ENCODE measurements around the gene PRKACB. TPM values are rescaled to one million over a fixed set of nuclear protein-coding genes. Genes with fewer than 3 reads are reported as not detected.

PRKACB gene
- total RNA-seq, 2 experiments from 2014 or later: 16.6 to 38.5 TPM

GRCh38 chr1:84236256-84236655, 92.2 kb downstream of the PRKACB start:
- BruUV-seq (replicated peaks): no TSS peak
- ChIA-PET POLR2A (interaction anchor here (0.7 to 1.6 kb wide), 2 partner anchors 34 to 139 kb away, joined by 3 to 4 read pairs; no protein-coding TSS in a partner anchor), CTCF (ENCODE audit: unreplicated experiment) (no interaction called here)
- no peak for DNase-seq (ENCODE audit: low spot score)
- no peak overlapping the region for H2AFZ ChIP-seq (ENCODE audit: low read length)
- no peaks in the 10 kb centered on the region for H4K20me1 ChIP-seq (ENCODE audit: insufficient read depth, low read length)
- no peak overlapping the region for H3K4me2 ChIP-seq (ENCODE audit: low read length)
- no peak overlapping the region for H3K4me3 ChIP-seq (ENCODE audit: low read depth, low read length, poor library complexity, severe bottlenecking)
- no peaks in the 10 kb centered on the region for H3K9me3 ChIP-seq (ENCODE audit: low read length)
- intact Hi-C loops (cut with micrococcal nuclease; ENCODE audit: unreplicated experiment): no loop called here
- TF ChIP-seq CTCF (conservative IDR thresholded peaks at IDR 0.05; ENCODE audit: low read length) (no peak), EZH2phosphoT487 (IDR thresholded peaks at IDR 0.05; ENCODE audit: borderline replicate concordance, low read depth, low read length) (no peak)
- peaks cover 9% of the 10 kb centered on the region for H3K4me1 ChIP-seq (ENCODE audit: insufficient read depth, low read length, poor library complexity, severe bottlenecking)
- H3K79me2 ChIP-seq (ENCODE audit: insufficient read depth, low read depth, low read length): no peaks in the 10 kb centered on the region
- no peaks in the 10 kb centered on the region for H3K9me2 ChIP-seq (ENCODE audit: insufficient read depth, low read length)
- H3K36me3 ChIP-seq (ENCODE audit: insufficient read depth, low read length): peaks cover 36% of the 10 kb centered on the region
- no peak overlapping the region for H3K27ac ChIP-seq (ENCODE audit: low read depth, low read length, poor library complexity, severe bottlenecking)

GRCh38 chr1:84242641-84243040, 98.6 kb downstream of the PRKACB start:
- no peaks in the 10 kb centered on the region for H3K9me2 ChIP-seq (ENCODE audit: insufficient read depth, low read length)
- no peak overlapping the region for H3K4me2 ChIP-seq (ENCODE audit: low read length)
- ChIA-PET POLR2A (no interaction called here), CTCF (ENCODE audit: unreplicated experiment) (no interaction called here)
- H4K20me1 ChIP-seq (ENCODE audit: insufficient read depth, low read length): no peaks in the 10 kb centered on the region
- H3K27ac ChIP-seq (ENCODE audit: low read depth, low read length, poor library complexity, severe bottlenecking): no peak overlapping the region
- BruUV-seq (replicated peaks): no TSS peak
- no peak overlapping the region for H3K4me3 ChIP-seq (ENCODE audit: low read depth, low read length, poor library complexity, severe bottlenecking)
- no peak overlapping the region for H2AFZ ChIP-seq (ENCODE audit: low read length)
- intact Hi-C loops (cut with micrococcal nuclease; ENCODE audit: unreplicated experiment): no loop called here
- no peaks in the 10 kb centered on the region for H3K79me2 ChIP-seq (ENCODE audit: insufficient read depth, low read depth, low read length)
- H3K4me1 ChIP-seq (ENCODE audit: insufficient read depth, low read length, poor library complexity, severe bottlenecking): no peaks in the 10 kb centered on the region
- no peak for DNase-seq (ENCODE audit: low spot score)
- TF ChIP-seq CTCF (conservative IDR thresholded peaks at IDR 0.05; ENCODE audit: low read length) (no peak), EZH2phosphoT487 (IDR thresholded peaks at IDR 0.05; ENCODE audit: borderline replicate concordance, low read depth, low read length) (no peak)
- H3K36me3 ChIP-seq (ENCODE audit: insufficient read depth, low read length): peaks cover 13% of the 10 kb centered on the region
- no peaks in the 10 kb centered on the region for H3K9me3 ChIP-seq (ENCODE audit: low read length)

- ChIA-PET CTCF (ENCODE audit: unreplicated experiment) (no interaction called here), POLR2A (no interaction called here)
- Histone ChIP-seq H3K79me2 (ENCODE audit: insufficient read depth, low read depth, low read length) (no peaks in the 10 kb centered on the region), H3K27ac (ENCODE audit: low read depth, low read length, poor library complexity, severe bottlenecking) (no peak overlapping the region), H2AFZ (ENCODE audit: low read length) (no peak overlapping the region), H3K36me3 (ENCODE audit: insufficient read depth, low read length) (no peaks in the 10 kb centered on the region), H3K4me3 (ENCODE audit: low read depth, low read length, poor library complexity, severe bottlenecking) (no peak overlapping the region), H4K20me1 (ENCODE audit: insufficient read depth, low read length) (no peaks in the 10 kb centered on the region), H3K4me1 (ENCODE audit: insufficient read depth, low read length, poor library complexity, severe bottlenecking) (no peaks in the 10 kb centered on the region), H3K9me3 (ENCODE audit: low read length) (no peaks in the 10 kb centered on the region), H3K9me2 (ENCODE audit: insufficient read depth, low read length) (no peaks in the 10 kb centered on the region), H3K4me2 (ENCODE audit: low read length) (no peak overlapping the region)
- intact Hi-C loops (cut with micrococcal nuclease; ENCODE audit: unreplicated experiment): no loop called here
- BruUV-seq (replicated peaks): no TSS peak
- no peak for TF ChIP-seq EZH2phosphoT487 (IDR thresholded peaks at IDR 0.05; ENCODE audit: borderline replicate concordance, low read depth, low read length)
- no peak for TF ChIP-seq CTCF (conservative IDR thresholded peaks at IDR 0.05; ENCODE audit: low read length)
- DNase-seq (ENCODE audit: low spot score): no peak
These were observed 101.5 kb downstream of the PRKACB start for GRCh38 chr1:84245563-84245962.
